ENCODE data around the gene MYPN. TPM values are rescaled to one million over a fixed set of nuclear protein-coding genes. Genes with fewer than 3 reads are reported as not detected.
"Not testable (repeated sequence)": the region's sequence is repeated elsewhere in the genome, so short reads cannot be mapped to it uniquely, and the experiment has no call there.

MYPN gene
- total RNA-seq, 1 donor from 2014 or later = 1.1 TPM

- no peak for DNase-seq (ENCODE audit: extremely low read depth, low read depth, low spot score)
These were observed 24.2 kb downstream of the MYPN start for GRCh38 chr10:68133523-68133922.

- no peak for DNase-seq (ENCODE audit: extremely low read depth, low read depth, low spot score)
These were observed 26.1 kb downstream of the MYPN start for GRCh38 chr10:68135362-68135761.

GRCh38 chr10:68135922-68136792 is 26.9 kb downstream of the MYPN start:
- peak; percentile 65 for DNase-seq (ENCODE audit: extremely low read depth, low read depth, low spot score)

- no peak for DNase-seq (ENCODE audit: extremely low read depth, low read depth, low spot score)
These were observed 27.9 kb downstream of the MYPN start for GRCh38 chr10:68137171-68137570.

GRCh38 chr10:68138526-68138925 is 29.2 kb downstream of the MYPN start:
- DNase-seq (ENCODE audit: extremely low read depth, low read depth, low spot score) = no peak

- no peak for DNase-seq (ENCODE audit: extremely low read depth, low read depth, low spot score)
These were observed 30.4 kb downstream of the MYPN start for GRCh38 chr10:68139448-68140272.

- no peak for DNase-seq (ENCODE audit: extremely low read depth, low read depth, low spot score)
These were observed 33.5 kb downstream of the MYPN start for GRCh38 chr10:68142761-68143160.

GRCh38 chr10:68144709-68145108 is 35.4 kb downstream of the MYPN start:
- no peak for DNase-seq (ENCODE audit: extremely low read depth, low read depth, low spot score)

- DNase-seq (ENCODE audit: extremely low read depth, low read depth, low spot score) = no peak
These were observed 36.4 kb downstream of the MYPN start for GRCh38 chr10:68145705-68146104.

- DNase-seq (ENCODE audit: extremely low read depth, low read depth, low spot score) = no peak
These were observed 36.8 kb downstream of the MYPN start for GRCh38 chr10:68146133-68146532.

- DNase-seq (ENCODE audit: extremely low read depth, low read depth, low spot score) = no peak
These were observed 42.2 kb downstream of the MYPN start for GRCh38 chr10:68151453-68151852.

GRCh38 chr10:68153473-68154210 is 44.4 kb downstream of the MYPN start:
- peak; percentile 93 for DNase-seq (ENCODE audit: extremely low read depth, low read depth, low spot score)

GRCh38 chr10:68154211-68154497 is 44.9 kb downstream of the MYPN start:
- no peak for DNase-seq (ENCODE audit: extremely low read depth, low read depth, low spot score)

GRCh38 chr10:68155615-68156210 is 46.4 kb downstream of the MYPN start:
- no peak for DNase-seq (ENCODE audit: extremely low read depth, low read depth, low spot score)

- DNase-seq (ENCODE audit: extremely low read depth, low read depth, low spot score) = peak; percentile 69
These were observed 47.3 kb downstream of the MYPN start for GRCh38 chr10:68156373-68157185.

GRCh38 chr10:68157522-68157921 is 48.2 kb downstream of the MYPN start:
- not testable (repeated sequence) for DNase-seq (ENCODE audit: extremely low read depth, low read depth, low spot score)

- no peak for DNase-seq (ENCODE audit: extremely low read depth, low read depth, low spot score)
These were observed 48.7 kb downstream of the MYPN start for GRCh38 chr10:68158031-68158430.

- DNase-seq (ENCODE audit: extremely low read depth, low read depth, low spot score) = no peak
These were observed 54.4 kb downstream of the MYPN start for GRCh38 chr10:68163735-68164134.

- DNase-seq (ENCODE audit: extremely low read depth, low read depth, low spot score) = no peak
These were observed 56.4 kb downstream of the MYPN start for GRCh38 chr10:68165643-68166042.
